ENCODE results near the gene HIRIP3.
"Not testable (repeated sequence)": the region's sequence is repeated elsewhere in the genome, so short reads cannot be mapped to it uniquely, and the experiment has no call there.

DNA sequence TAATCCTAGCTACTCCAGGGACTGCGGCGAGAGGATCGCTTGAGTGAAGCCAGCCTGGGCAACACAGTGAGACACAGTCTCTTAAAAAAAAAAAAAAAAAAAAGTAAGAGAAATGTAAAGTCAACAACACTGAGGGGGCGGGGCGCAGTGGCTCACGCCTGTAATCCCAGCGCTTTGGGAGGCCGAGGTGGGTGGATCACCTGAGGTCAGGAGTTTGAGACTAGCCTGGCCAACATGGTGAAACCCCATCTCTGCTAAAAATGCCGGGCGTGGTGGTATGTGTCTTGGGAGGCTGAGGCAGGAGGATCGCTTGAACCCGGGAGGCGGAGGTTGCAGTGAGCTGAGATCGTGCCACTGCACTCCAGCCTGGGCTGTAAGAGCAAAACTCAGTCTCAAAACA is 17.2 kb upstream of the HIRIP3 start:
- TF ChIP-seq, protein P1, sequence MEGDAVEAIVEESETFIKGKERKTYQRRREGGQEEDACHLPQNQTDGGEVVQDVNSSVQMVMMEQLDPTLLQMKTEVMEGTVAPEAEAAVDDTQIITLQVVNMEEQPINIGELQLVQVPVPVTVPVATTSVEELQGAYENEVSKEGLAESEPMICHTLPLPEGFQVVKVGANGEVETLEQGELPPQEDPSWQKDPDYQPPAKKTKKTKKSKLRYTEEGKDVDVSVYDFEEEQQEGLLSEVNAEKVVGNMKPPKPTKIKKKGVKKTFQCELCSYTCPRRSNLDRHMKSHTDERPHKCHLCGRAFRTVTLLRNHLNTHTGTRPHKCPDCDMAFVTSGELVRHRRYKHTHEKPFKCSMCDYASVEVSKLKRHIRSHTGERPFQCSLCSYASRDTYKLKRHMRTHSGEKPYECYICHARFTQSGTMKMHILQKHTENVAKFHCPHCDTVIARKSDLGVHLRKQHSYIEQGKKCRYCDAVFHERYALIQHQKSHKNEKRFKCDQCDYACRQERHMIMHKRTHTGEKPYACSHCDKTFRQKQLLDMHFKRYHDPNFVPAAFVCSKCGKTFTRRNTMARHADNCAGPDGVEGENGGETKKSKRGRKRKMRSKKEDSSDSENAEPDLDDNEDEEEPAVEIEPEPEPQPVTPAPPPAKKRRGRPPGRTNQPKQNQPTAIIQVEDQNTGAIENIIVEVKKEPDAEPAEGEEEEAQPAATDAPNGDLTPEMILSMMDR (IDR thresholded peaks at IDR 0.05), result not testable (repeated sequence)
- TF ChIP-seq POLR2A (IDR thresholded peaks at IDR 0.05), result not testable (repeated sequence)

Measured in body of pancreas (tissue), 4 donors.